ENCODE results near the gene ASB16. TPM values are rescaled to one million over a fixed set of nuclear protein-coding genes. Genes with fewer than 3 reads are reported as not detected.

Gene ASB16
- total and polyA plus RNA-seq, 9 of the 15 experiments (the other 6 are each of a cell fraction or from before 2014, with no cell fraction given) = 0.03 to 0.07 TPM; not detected in 7

GRCh38 chr17:44198721-44199552 is 28.4 kb downstream of the ASB16 start (continued):
- TF ChIP-seq ESRRA (IDR thresholded peaks at IDR 0.05; ENCODE audit: borderline replicate concordance, low read depth) = no peak
- no peak for TF ChIP-seq NCOA2 (IDR thresholded peaks at IDR 0.05; ENCODE audit: partially characterized antibody in 2 of 2)
- TF ChIP-seq ID3 (CRISPR knock-in tag; IDR thresholded peaks at IDR 0.05) = no peak
- TF ChIP-seq ID3 (tag; IDR thresholded peaks at IDR 0.05) = no peak
- TF ChIP-seq, protein P1, sequence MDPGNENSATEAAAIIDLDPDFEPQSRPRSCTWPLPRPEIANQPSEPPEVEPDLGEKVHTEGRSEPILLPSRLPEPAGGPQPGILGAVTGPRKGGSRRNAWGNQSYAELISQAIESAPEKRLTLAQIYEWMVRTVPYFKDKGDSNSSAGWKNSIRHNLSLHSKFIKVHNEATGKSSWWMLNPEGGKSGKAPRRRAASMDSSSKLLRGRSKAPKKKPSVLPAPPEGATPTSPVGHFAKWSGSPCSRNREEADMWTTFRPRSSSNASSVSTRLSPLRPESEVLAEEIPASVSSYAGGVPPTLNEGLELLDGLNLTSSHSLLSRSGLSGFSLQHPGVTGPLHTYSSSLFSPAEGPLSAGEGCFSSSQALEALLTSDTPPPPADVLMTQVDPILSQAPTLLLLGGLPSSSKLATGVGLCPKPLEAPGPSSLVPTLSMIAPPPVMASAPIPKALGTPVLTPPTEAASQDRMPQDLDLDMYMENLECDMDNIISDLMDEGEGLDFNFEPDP (CRISPR knock-in tag; IDR thresholded peaks at IDR 0.05) = no peak
- peak; percentile 20; the same call in 1 of the 2 replicates for TF ChIP-seq GABPB1 (CRISPR knock-in tag; IDR thresholded peaks at IDR 0.05)
- TF ChIP-seq, protein P2, sequence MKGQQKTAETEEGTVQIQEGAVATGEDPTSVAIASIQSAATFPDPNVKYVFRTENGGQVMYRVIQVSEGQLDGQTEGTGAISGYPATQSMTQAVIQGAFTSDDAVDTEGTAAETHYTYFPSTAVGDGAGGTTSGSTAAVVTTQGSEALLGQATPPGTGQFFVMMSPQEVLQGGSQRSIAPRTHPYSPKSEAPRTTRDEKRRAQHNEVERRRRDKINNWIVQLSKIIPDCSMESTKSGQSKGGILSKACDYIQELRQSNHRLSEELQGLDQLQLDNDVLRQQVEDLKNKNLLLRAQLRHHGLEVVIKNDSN (CRISPR knock-in tag; IDR thresholded peaks at IDR 0.05) = no peak
- peak; percentile 67 for TF ChIP-seq ZFX (CRISPR knock-in tag; IDR thresholded peaks at IDR 0.05)
- TF ChIP-seq ETS1 (conservative IDR thresholded peaks at IDR 0.05; ENCODE audit: control insufficient read depth, low read depth, low read length) = no peak; the same call in 1 of the 2 replicates
- no peak for TF ChIP-seq RBM17 (IDR thresholded peaks at IDR 0.05; ENCODE audit: borderline replicate concordance, low read depth, low read length)
- no peak for TF ChIP-seq ZNF41 (CRISPR knock-in tag; conservative IDR thresholded peaks at IDR 0.05)
- 0 out of 2 replicates have a peak, but pooled peaks have one; percentile 6 for TF ChIP-seq SMARCE1 (IDR thresholded peaks at IDR 0.05)
- no peak for TF ChIP-seq ZNF174 (CRISPR knock-in tag; IDR thresholded peaks at IDR 0.05)
- TF ChIP-seq ZNF780A (CRISPR knock-in tag; IDR thresholded peaks at IDR 0.05) = no peak
- TF ChIP-seq MIER1 (IDR thresholded peaks at IDR 0.05; ENCODE audit: low read depth) = no peak
- no peak for TF ChIP-seq MAFF (IDR thresholded peaks at IDR 0.05; ENCODE audit: low read length)
- peak in 1 of 2 experiments; percentile 76; a peak in 2 of 4 replicates for TF ChIP-seq KDM1A (IDR thresholded peaks at IDR 0.05)
- TF ChIP-seq MAZ (CRISPR knock-in tag; conservative IDR thresholded peaks at IDR 0.05 in 1 of 2, IDR thresholded peaks at IDR 0.05 in 1 of 2) = peak in 1 of 2 experiments; percentile 23; a peak in 1 of 4 replicates
- TF ChIP-seq SMAD4 (CRISPR knock-in tag; conservative IDR thresholded peaks at IDR 0.05) = no peak
- peak; percentile 56; the same call in 1 of the 2 replicates for TF ChIP-seq ELF1 (tag; IDR thresholded peaks at IDR 0.05)
- no peak for TF ChIP-seq ZC3H4 (CRISPR knock-in tag; IDR thresholded peaks at IDR 0.05; ENCODE audit: borderline replicate concordance)
- TF ChIP-seq TCF15 (CRISPR knock-in tag; IDR thresholded peaks at IDR 0.05) = no peak
- no peak for TF ChIP-seq RBM15 (IDR thresholded peaks at IDR 0.05; ENCODE audit: insufficient read depth, low read length)
- TF ChIP-seq RBM22 (IDR thresholded peaks at IDR 0.05; ENCODE audit: low read depth, low read length, poor library complexity, severe bottlenecking) = peak; percentile 15
